GM23338 (cell line): ENCODE measurements around the gene CFAP70. TPM values are rescaled to one million over a fixed set of nuclear protein-coding genes. Genes with fewer than 3 reads are reported as not detected.

Source experiments
- ATAC-seq: fragments of 200-7000 bp; cut with Tn5 transposase; 3 replicates; pipeline ENCODE4 v1.9.1; 2020
- DNase-seq: peaks from one replicate; pipeline ENCODE4 v3.0.0-alpha.2; 2015; ENCODE audit warnings: low spot score
- H2AFZ ChIP-seq: fragments of 200-600 bp; sonication (generic); 2 replicates; pipeline ENCODE4 v1.8.0; 2016; ENCODE audit warnings: antibody characterized with exemption, mild to moderate bottlenecking, moderate library complexity
- H3F3A ChIP-seq: fragments of 200-600 bp; sonication (generic); replicated peaks from 2 replicates; pipeline ENCODE4 v1.8.0; 2017; ENCODE audit warnings: antibody characterized with exemption, mixed run types, low read depth
- H3K27ac ChIP-seq: fragments of 200-600 bp; sonication (generic); 2 replicates; pipeline ENCODE4 v1.6.1; 2016; ENCODE audit warnings: low read depth
- H3K27me3 ChIP-seq: fragments of 200-600 bp; sonication (generic); 2 replicates; pipeline ENCODE4 v1.8.0; 2016; ENCODE audit warnings: mild to moderate bottlenecking, mixed run types, moderate library complexity; ENCODE audit not compliant: insufficient read depth
- H3K36me3 ChIP-seq: fragments of 200-600 bp; sonication (generic); 2 replicates; pipeline ENCODE4 v1.8.0; 2016; ENCODE audit warnings: mild to moderate bottlenecking; ENCODE audit not compliant: insufficient read depth
- H3K4me1 ChIP-seq: fragments of 200-600 bp; sonication (generic); 2 replicates; pipeline ENCODE4 v1.8.0; 2016; ENCODE audit warnings: mild to moderate bottlenecking, moderate library complexity; ENCODE audit not compliant: insufficient read depth
- H3K4me2 ChIP-seq: fragments of 200-600 bp; sonication (generic); 2 replicates; pipeline ENCODE4 v1.7.1; 2017; ENCODE audit warnings: mixed run types
- H3K4me3 ChIP-seq: fragments of 200-600 bp; sonication (generic); 2 replicates; pipeline ENCODE4 v1.6.1; 2016; ENCODE audit warnings: mixed run types
- H3K79me2 ChIP-seq: fragments of 200-600 bp; sonication (generic); replicated peaks from 2 replicates; pipeline ENCODE4 v1.8.0; 2017; ENCODE audit warnings: mild to moderate bottlenecking; ENCODE audit not compliant: insufficient read depth
- H3K9me2 ChIP-seq: fragments of 200-600 bp; sonication (generic); 2 replicates; pipeline ENCODE4 v1.8.0; 2017; ENCODE audit not compliant: insufficient read depth
- H4K20me1 ChIP-seq: fragments of 200-600 bp; sonication (generic); replicated peaks from 2 replicates; pipeline ENCODE4 v1.8.0; 2017; ENCODE audit warnings: mild to moderate bottlenecking; ENCODE audit not compliant: insufficient read depth
- H3K27ac Mint-ChIP-seq: 2 replicates; pipeline ENCODE4 v1.8.0; 2020; ENCODE audit warnings: inconsistent platforms, mild to moderate bottlenecking, moderate library complexity, mixed read lengths
- H3K27me3 Mint-ChIP-seq: 3 replicates; pipeline ENCODE4 v1.8.0; 2022; ENCODE audit warnings: low read depth, mild to moderate bottlenecking, moderate library complexity, mixed read lengths, inconsistent platforms; ENCODE audit not compliant: insufficient read depth, poor library complexity
- H3K36me3 Mint-ChIP-seq: 3 replicates; pipeline ENCODE4 v1.8.0; 2021; ENCODE audit warnings: low read depth, mild to moderate bottlenecking, inconsistent platforms, moderate library complexity, mixed read lengths
- H3K4me1 Mint-ChIP-seq: 3 replicates; pipeline ENCODE4 v1.8.0; 2020; ENCODE audit warnings: mild to moderate bottlenecking, inconsistent platforms, mixed read lengths
- H3K4me3 Mint-ChIP-seq: 3 replicates; pipeline ENCODE4 v1.8.0; 2021; ENCODE audit warnings: moderate library complexity, mild to moderate bottlenecking, inconsistent platforms, mixed read lengths
- H3K9me3 Mint-ChIP-seq: 3 replicates; pipeline ENCODE4 v1.8.0; 2020; ENCODE audit warnings: moderate library complexity, mild to moderate bottlenecking, inconsistent platforms, mixed read lengths
- CREB1 ChIP-seq: fragments of 250-450 bp; sonication (Bioruptor Pico); IDR thresholded peaks from 2 replicates; pipeline ENCODE4 v1.5.0; 2020; ENCODE audit warnings: low read depth, mild to moderate bottlenecking, moderate library complexity
- EZH2 ChIP-seq: fragments of 200-600 bp; sonication (generic); IDR thresholded peaks from one replicate; pipeline ENCODE4 v1.8.0; 2017; ENCODE audit warnings: antibody characterized with exemption, mild to moderate bottlenecking, low read depth; ENCODE audit not compliant: unreplicated experiment
- EZH2phosphoT487 ChIP-seq: fragments of 200-600 bp; sonication (generic); IDR thresholded peaks from one replicate; pipeline ENCODE4 v1.8.1; 2018; ENCODE audit warnings: antibody characterized with exemption; ENCODE audit not compliant: unreplicated experiment
- JUNB ChIP-seq: IDR thresholded peaks from one replicate; pipeline ENCODE4 v1.6.1; 2016; ENCODE audit warnings: antibody characterized with exemption; ENCODE audit not compliant: unreplicated experiment
- NANOG ChIP-seq: IDR thresholded peaks from 2 replicates; pipeline ENCODE4 v1.6.1; 2016; ENCODE audit warnings: antibody characterized with exemption, borderline replicate concordance
- POLR2AphosphoS5 ChIP-seq: IDR thresholded peaks from 2 replicates; pipeline ENCODE4 v1.6.1; 2016; ENCODE audit warnings: antibody characterized with exemption, low read depth
- STAT1 ChIP-seq: IDR thresholded peaks from one replicate; pipeline ENCODE4 v1.6.1; 2016; ENCODE audit warnings: antibody characterized with exemption; ENCODE audit not compliant: unreplicated experiment
- ZNF114 ChIP-seq: fragments of 250-450 bp; sonication (Bioruptor Pico); IDR thresholded peaks from 2 replicates; pipeline ENCODE4 v1.5.0; 2020; ENCODE audit warnings: mild to moderate bottlenecking, moderate library complexity
- ZNF331 ChIP-seq: fragments of 250-450 bp; sonication (Bioruptor Pico); IDR thresholded peaks from 2 replicates; pipeline ENCODE4 v1.5.0; 2020; ENCODE audit warnings: low read depth, mild to moderate bottlenecking, moderate library complexity
- polyA plus RNA-seq: library from polyadenylated mRNA; unstranded; fragments of >200 nt; fragmentation: Nextera tagmentation; extraction: Ambion mirVana; gene quantifications from 2 replicates; pipeline ENCODE4 v1.2.1, GENCODE V29; 2016
- total RNA-seq: library from RNA; depleted of rRNA; stranded (reverse); fragments of >200 nt; shearing (Covaris generic); gene quantifications from 2 replicates; pipeline ENCODE4 v1.2.3, GENCODE V29; 2014
- TF ChIP-seq, protein P1 (sequence below), 2 experiments: fragments of 200-600 bp in 1 of 2; sonication (generic) in 1 of 2; conservative IDR thresholded peaks; 2 replicates each; pipeline versions ENCODE4 v1.5.1 to v1.6.1; 2016 to 2017; ENCODE audit warnings: antibody characterized with exemption in 2 of 2, low read depth in 2 of 2, mild to moderate bottlenecking in 2 of 2, moderate library complexity in 1 of 2
- TF ChIP-seq, protein P2 (sequence below): IDR thresholded peaks from 2 replicates; pipeline ENCODE4 v1.6.1; 2016; ENCODE audit warnings: antibody characterized with exemption
- TF ChIP-seq, protein P3 (sequence below): IDR thresholded peaks from one replicate; pipeline ENCODE4 v1.6.1; 2018; ENCODE audit warnings: antibody characterized with exemption; ENCODE audit not compliant: unreplicated experiment

CFAP70 gene
- total and polyA plus RNA-seq, 2 experiments from 2014 or later, result 0.17 to 0.24 TPM

DNA sequence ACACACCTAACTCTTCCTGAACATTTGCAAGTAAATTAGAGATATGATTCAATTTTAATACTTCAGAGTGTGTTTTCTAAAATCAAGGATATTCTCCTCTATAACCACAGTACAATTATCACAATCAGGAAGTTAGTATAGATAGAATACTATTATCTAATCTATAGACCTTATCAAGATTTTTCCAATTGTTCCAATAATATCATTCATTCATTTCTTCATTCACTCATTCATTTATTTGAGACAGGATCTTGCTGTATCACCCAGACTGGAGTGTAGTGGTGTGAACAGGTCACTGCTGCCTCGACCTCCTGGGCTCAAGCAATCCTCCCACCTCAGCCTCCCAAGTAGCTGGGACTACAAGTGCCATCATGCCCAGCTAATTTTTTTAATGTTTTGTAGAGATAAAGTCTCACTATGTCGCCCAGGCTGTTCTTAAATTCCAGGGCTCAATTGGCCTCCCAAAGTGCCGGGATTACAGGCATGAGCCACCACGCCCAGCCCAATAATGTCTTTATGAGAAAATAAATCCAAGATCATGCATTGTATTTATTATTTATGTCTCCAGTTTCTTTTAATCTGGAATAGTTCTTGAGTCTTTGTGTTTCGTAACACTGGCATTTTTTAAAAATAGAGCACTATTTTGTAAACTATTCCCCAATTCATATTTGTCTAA lies 95.6 kb downstream of the CFAP70 start (continued):
- TF ChIP-seq, protein P1, sequence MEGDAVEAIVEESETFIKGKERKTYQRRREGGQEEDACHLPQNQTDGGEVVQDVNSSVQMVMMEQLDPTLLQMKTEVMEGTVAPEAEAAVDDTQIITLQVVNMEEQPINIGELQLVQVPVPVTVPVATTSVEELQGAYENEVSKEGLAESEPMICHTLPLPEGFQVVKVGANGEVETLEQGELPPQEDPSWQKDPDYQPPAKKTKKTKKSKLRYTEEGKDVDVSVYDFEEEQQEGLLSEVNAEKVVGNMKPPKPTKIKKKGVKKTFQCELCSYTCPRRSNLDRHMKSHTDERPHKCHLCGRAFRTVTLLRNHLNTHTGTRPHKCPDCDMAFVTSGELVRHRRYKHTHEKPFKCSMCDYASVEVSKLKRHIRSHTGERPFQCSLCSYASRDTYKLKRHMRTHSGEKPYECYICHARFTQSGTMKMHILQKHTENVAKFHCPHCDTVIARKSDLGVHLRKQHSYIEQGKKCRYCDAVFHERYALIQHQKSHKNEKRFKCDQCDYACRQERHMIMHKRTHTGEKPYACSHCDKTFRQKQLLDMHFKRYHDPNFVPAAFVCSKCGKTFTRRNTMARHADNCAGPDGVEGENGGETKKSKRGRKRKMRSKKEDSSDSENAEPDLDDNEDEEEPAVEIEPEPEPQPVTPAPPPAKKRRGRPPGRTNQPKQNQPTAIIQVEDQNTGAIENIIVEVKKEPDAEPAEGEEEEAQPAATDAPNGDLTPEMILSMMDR (conservative IDR thresholded peaks at IDR 0.05; ENCODE audit: low read depth in 2 of 2), result no peak
- TF ChIP-seq POLR2AphosphoS5 (no peak), JUNB (no peak), NANOG (no peak), STAT1 (no peak), EZH2 (no peak), EZH2phosphoT487 (no peak)
- TF ChIP-seq, protein P2, sequence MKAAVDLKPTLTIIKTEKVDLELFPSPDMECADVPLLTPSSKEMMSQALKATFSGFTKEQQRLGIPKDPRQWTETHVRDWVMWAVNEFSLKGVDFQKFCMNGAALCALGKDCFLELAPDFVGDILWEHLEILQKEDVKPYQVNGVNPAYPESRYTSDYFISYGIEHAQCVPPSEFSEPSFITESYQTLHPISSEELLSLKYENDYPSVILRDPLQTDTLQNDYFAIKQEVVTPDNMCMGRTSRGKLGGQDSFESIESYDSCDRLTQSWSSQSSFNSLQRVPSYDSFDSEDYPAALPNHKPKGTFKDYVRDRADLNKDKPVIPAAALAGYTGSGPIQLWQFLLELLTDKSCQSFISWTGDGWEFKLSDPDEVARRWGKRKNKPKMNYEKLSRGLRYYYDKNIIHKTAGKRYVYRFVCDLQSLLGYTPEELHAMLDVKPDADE, result no peak

DNA sequence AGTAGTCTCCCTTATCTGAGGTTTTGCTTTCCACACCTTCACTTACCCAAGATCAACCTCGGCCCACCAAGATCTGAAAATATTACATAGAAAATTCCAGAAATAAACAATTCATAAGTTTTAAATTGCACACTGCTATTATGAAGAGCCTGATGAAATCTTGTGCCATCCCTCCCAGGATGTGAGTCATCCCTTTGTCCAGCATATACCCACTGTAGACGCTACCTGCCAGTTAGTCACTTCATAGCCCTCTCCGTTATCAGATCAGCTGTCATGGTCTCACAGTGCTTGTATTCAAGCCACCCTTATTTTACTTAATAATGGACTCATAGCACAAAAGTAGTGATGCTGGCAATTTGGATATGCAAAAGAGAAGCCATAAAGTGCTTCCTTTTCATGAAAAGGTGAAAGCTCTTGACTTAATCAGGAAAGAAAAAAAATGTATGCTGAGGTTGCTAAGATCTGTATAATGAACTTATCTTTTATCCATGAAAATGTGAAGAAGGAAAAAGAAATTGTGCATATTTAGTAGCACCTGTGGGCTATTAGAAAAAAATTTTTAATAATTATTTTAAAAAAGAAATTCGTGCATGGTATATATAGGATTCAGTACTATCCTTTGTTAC lies 96.4 kb downstream of the CFAP70 start:
- Histone ChIP-seq H3K36me3 (no peaks in the 10 kb centered on the region; the same call in 1 of the 2 replicates), H3K4me2 (no peak overlapping the region), H3K27me3 (no peaks in the 10 kb centered on the region), H3K27ac (no peak overlapping the region), H2AFZ (no peak overlapping the region), H3F3A (no peaks in the 10 kb centered on the region), H3K4me1 (no peaks in the 10 kb centered on the region), H3K4me3 (no peak overlapping the region), H3K9me2 (no peaks in the 10 kb centered on the region), H3K79me2 (no peaks in the 10 kb centered on the region), H4K20me1 (no peaks in the 10 kb centered on the region)
- H3K4me3 Mint-ChIP-seq, result no peak overlapping the region
- no peak overlapping the region for H3K27ac Mint-ChIP-seq
- peaks cover 4% of the 10 kb centered on the region for H3K27me3 Mint-ChIP-seq
- H3K36me3 Mint-ChIP-seq, result peaks cover 4% of the 10 kb centered on the region; the same call in 1 of the 3 replicates
- H3K9me3 Mint-ChIP-seq, result peaks cover 14% of the 10 kb centered on the region
- ATAC-seq (no peak), DNase-seq (no peak)
- no peaks in the 10 kb centered on the region for H3K4me1 Mint-ChIP-seq
- TF ChIP-seq ZNF331 (no peak), NANOG (no peak), CREB1 (CRISPR knock-in tag) (no peak), EZH2phosphoT487 (no peak), EZH2 (no peak), ZNF114 (no peak), STAT1 (no peak), JUNB (no peak)
- TF ChIP-seq, protein P1 (conservative IDR thresholded peaks at IDR 0.05; ENCODE audit: low read depth in 2 of 2), result no peak
- TF ChIP-seq, protein P2, result no peak
- TF ChIP-seq, protein P3, sequence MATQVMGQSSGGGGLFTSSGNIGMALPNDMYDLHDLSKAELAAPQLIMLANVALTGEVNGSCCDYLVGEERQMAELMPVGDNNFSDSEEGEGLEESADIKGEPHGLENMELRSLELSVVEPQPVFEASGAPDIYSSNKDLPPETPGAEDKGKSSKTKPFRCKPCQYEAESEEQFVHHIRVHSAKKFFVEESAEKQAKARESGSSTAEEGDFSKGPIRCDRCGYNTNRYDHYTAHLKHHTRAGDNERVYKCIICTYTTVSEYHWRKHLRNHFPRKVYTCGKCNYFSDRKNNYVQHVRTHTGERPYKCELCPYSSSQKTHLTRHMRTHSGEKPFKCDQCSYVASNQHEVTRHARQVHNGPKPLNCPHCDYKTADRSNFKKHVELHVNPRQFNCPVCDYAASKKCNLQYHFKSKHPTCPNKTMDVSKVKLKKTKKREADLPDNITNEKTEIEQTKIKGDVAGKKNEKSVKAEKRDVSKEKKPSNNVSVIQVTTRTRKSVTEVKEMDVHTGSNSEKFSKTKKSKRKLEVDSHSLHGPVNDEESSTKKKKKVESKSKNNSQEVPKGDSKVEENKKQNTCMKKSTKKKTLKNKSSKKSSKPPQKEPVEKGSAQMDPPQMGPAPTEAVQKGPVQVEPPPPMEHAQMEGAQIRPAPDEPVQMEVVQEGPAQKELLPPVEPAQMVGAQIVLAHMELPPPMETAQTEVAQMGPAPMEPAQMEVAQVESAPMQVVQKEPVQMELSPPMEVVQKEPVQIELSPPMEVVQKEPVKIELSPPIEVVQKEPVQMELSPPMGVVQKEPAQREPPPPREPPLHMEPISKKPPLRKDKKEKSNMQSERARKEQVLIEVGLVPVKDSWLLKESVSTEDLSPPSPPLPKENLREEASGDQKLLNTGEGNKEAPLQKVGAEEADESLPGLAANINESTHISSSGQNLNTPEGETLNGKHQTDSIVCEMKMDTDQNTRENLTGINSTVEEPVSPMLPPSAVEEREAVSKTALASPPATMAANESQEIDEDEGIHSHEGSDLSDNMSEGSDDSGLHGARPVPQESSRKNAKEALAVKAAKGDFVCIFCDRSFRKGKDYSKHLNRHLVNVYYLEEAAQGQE, result no peak
